Measurements from ENCODE around the gene MYF5. TPM values are rescaled to one million over a fixed set of nuclear protein-coding genes. Genes with fewer than 3 reads are reported as not detected.
"Not testable (repeated sequence)": the region's sequence is repeated elsewhere in the genome, so short reads cannot be mapped to it uniquely, and the experiment has no call there.

Gene MYF5
- total RNA-seq (2014; rRNA removed; shearing (Covaris generic)) = not detected in 2 replicates

GRCh38 chr12:80716696-80717469, at the start of gene MYF5:
Gene MYF5 (plus strand): TSS chr12:80716912. CDS start chr12:80717064, 152 bp downstream.
- no peak for DNase-seq (ENCODE audit: low spot score)
- in situ Hi-C loops (cut with HindIII; ENCODE audit: low sequenced_read_pairs) = no loop called here

- DNase-seq (ENCODE audit: low spot score) = no peak
- in situ Hi-C loops (cut with HindIII; ENCODE audit: low sequenced_read_pairs) = no loop called here
Measured at GRCh38 chr12:80670214-80670613, 46.5 kb upstream of the MYF5 start.

GRCh38 chr12:80676042-80676636, 40.6 kb upstream of the MYF5 start:
- DNase-seq (ENCODE audit: low spot score); in situ Hi-C loops (cut with HindIII; ENCODE audit: low sequenced_read_pairs): not testable (repeated sequence)

GRCh38 chr12:80676856-80677255, 39.9 kb upstream of the MYF5 start:
- in situ Hi-C loops (cut with HindIII; ENCODE audit: low sequenced_read_pairs) = no loop called here
- DNase-seq (ENCODE audit: low spot score) = peak; percentile 42

GRCh38 chr12:80677994-80678393, 38.7 kb upstream of the MYF5 start:
- in situ Hi-C loops (cut with HindIII; ENCODE audit: low sequenced_read_pairs) = no loop called here
- no peak for DNase-seq (ENCODE audit: low spot score)

GRCh38 chr12:80679346-80680131, 37.2 kb upstream of the MYF5 start:
- no peak for DNase-seq (ENCODE audit: low spot score)
- in situ Hi-C loops (cut with HindIII; ENCODE audit: low sequenced_read_pairs) = no loop called here

GRCh38 chr12:80681287-80681686, 35.4 kb upstream of the MYF5 start:
- in situ Hi-C loops (cut with HindIII; ENCODE audit: low sequenced_read_pairs) = no loop called here

GRCh38 chr12:80681786-80682185, 34.9 kb upstream of the MYF5 start:
- DNase-seq (ENCODE audit: low spot score) = no peak
- in situ Hi-C loops (cut with HindIII; ENCODE audit: low sequenced_read_pairs) = no loop called here

More at GRCh38 chr12:80681287-80681686, 35.4 kb upstream of the MYF5 start:
- DNase-seq (ENCODE audit: low spot score) = no peak

GRCh38 chr12:80684077-80684495, 32.6 kb upstream of the MYF5 start:
- in situ Hi-C loops (cut with HindIII; ENCODE audit: low sequenced_read_pairs) = no loop called here
- DNase-seq (ENCODE audit: low spot score) = no peak

- DNase-seq (ENCODE audit: low spot score) = no peak
- in situ Hi-C loops (cut with HindIII; ENCODE audit: low sequenced_read_pairs) = no loop called here
Measured at GRCh38 chr12:80690090-80690489, 26.6 kb upstream of the MYF5 start.

- in situ Hi-C loops (cut with HindIII; ENCODE audit: low sequenced_read_pairs) = no loop called here
- no peak for DNase-seq (ENCODE audit: low spot score)
Measured at GRCh38 chr12:80690513-80690912, 26.2 kb upstream of the MYF5 start.

GRCh38 chr12:80692114-80692513, 24.6 kb upstream of the MYF5 start:
- DNase-seq (ENCODE audit: low spot score) = peak; percentile 97
- in situ Hi-C loops (cut with HindIII; ENCODE audit: low sequenced_read_pairs) = no loop called here

GRCh38 chr12:80697270-80697887, 19.3 kb upstream of the MYF5 start:
- in situ Hi-C loops (cut with HindIII; ENCODE audit: low sequenced_read_pairs) = no loop called here
- DNase-seq (ENCODE audit: low spot score) = no peak

- in situ Hi-C loops (cut with HindIII; ENCODE audit: low sequenced_read_pairs) = no loop called here
- DNase-seq (ENCODE audit: low spot score) = no peak
Measured at GRCh38 chr12:80698256-80698655, 18.5 kb upstream of the MYF5 start.

GRCh38 chr12:80698847-80699542, 17.7 kb upstream of the MYF5 start:
- no peak for DNase-seq (ENCODE audit: low spot score)
- in situ Hi-C loops (cut with HindIII; ENCODE audit: low sequenced_read_pairs) = no loop called here

- in situ Hi-C loops (cut with HindIII; ENCODE audit: low sequenced_read_pairs) = no loop called here
- no peak for DNase-seq (ENCODE audit: low spot score)
Measured at GRCh38 chr12:80700327-80700726, 16.4 kb upstream of the MYF5 start.

- in situ Hi-C loops (cut with HindIII; ENCODE audit: low sequenced_read_pairs) = no loop called here
Measured at GRCh38 chr12:80701388-80701787, 15.3 kb upstream of the MYF5 start.

GRCh38 chr12:80702889-80703805, 13.6 kb upstream of the MYF5 start:
- no peak for DNase-seq (ENCODE audit: low spot score)
- in situ Hi-C loops (cut with HindIII; ENCODE audit: low sequenced_read_pairs) = no loop called here

More at GRCh38 chr12:80701388-80701787, 15.3 kb upstream of the MYF5 start:
- DNase-seq (ENCODE audit: low spot score) = no peak
